HL-60/S4 treated with phorbol 12-myristate 13-acetate at 8.2 ng/mL for 4 days and 3 days (cell line): ENCODE measurements around the gene RAB3C.
"Not testable (repeated sequence)": the region's sequence is repeated elsewhere in the genome, so short reads cannot be mapped to it uniquely, and the experiment has no call there.

ENCODE experiments used
- in situ Hi-C: fragments of 300-500 bp; cut with MboI; formaldehyde crosslinking; loops from 2 replicates; pipeline ENCODE4 v1.15.0; 2022; ENCODE audit warnings: low sequenced_read_pairs

The RAB3C gene

DNA sequence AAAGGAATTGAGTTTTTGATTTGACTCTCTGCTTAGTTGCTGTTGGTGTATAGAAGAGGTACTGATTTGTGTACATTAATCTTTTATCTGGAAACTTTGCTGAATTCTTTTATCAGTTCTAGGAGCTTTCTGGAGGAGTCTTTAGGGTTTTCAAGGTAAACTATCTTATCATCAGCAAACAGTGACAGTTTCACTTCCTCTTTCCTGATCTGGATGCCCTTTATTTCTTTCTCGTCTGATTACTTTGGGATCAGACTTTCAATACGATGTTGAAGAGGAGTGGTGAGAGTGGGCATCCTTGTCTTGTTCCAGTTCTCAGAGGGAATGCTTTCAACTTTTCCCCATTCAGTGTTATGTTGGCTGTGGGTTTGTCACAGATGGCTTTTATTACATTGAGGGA lies 17.7 kb downstream of the RAB3C start:
- in situ Hi-C loops = not testable (repeated sequence)

DNA sequence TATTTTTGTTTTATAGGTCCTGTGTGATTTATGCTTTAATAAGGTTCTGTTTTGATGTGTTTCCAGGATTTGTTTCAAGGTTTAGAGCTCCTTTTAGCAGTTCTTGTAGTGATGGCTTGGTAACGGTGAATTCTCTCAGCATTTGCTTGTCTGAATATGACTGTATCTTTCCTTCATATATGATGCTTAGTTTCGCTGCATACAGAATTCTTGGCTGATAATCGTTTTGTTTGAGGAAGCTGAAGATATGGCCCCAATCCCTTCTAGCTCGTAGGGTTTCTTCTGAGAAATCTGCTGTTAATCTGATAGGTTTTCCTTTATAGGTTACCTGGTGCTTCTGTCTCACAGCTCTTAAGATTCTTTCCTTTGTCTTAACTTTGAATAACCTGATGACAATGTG lies 20.0 kb downstream of the RAB3C start:
- in situ Hi-C loops = not testable (repeated sequence)

DNA sequence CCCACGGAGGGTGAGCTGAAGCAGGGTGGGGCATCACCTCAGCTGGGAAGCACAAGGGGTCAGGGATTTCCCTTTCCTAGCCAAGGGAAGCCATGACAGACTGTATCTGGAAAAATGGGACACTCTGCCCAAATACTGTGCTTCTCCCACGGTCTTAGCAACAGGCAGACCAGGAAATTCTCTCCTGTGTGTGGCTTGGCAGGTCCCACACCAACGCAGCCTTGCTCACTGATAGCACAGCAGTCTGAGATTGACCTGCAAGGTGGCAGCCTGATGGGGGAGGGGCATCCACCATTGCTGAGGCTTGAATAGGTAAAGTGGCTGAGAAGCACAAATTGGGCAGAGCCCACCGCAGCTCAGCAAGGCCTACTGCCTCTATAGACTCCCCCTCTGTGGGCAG lies 23.2 kb downstream of the RAB3C start:
- in situ Hi-C loops = no loop called here

DNA sequence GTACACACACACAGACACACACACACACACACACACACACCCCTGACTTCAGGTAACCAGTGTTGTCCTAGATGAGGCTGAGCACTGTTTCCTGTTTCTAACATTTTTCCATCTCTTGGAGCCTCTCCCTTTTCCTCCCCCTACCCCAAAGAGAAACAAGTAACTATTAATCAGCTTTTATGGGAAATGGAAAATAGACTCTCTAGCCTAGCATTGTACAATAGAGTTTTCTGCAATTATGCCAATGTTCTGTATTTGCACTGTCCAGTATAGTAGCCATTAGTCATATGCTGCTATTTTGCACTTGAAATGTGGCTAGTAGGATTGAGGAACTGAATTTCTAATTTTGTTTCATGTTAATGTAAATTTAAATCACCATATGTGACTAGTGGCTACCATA lies 33.1 kb downstream of the RAB3C start:
- in situ Hi-C loops = no loop called here

DNA sequence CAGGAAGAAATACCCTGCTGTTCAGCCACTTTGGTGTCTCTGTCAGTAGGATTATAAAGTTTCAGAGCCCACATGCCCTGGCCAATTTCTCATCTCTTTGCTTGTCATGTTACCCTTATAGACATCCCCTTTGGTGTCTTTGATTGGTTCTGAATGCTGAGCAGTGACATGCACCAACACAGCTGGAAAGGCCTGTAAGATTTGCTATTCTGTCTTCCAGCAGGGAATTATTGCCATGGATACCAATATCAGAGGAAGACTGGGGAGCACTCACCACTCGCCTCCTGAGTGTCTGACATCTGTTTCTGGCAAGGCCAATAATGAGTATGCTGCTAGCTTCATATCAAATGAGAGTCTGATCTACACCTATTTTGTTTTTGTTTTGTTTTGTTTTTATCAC lies 34.4 kb downstream of the RAB3C start:
- in situ Hi-C loops = no loop called here

DNA sequence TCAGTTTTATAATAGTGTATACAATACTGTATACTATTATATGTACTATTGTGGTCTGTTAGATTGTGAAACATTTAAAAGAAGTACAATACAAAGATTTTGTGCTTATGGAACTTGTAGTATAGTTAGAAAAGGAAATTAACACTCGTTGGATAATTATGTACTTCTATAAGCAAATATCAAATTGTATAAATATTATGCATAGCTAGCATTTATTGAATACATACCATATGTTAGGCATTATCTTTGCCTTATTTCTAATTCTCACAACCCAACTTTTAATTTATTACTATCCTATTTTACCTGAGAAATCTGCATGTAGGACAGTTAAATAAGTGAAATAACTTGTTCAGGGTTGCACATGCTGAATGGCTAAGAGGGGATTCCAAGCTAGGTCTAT lies 37.5 kb downstream of the RAB3C start:
- in situ Hi-C loops = no loop called here

GRCh38 chr5:58622936-58623871 lies 40.3 kb downstream of the RAB3C start:
- in situ Hi-C loops = no loop called here

- in situ Hi-C loops = no loop called here
Measured at GRCh38 chr5:58628626-58629025, 45.8 kb downstream of the RAB3C start.

- in situ Hi-C loops = no loop called here
Measured at GRCh38 chr5:58629271-58630159, 46.6 kb downstream of the RAB3C start.

DNA sequence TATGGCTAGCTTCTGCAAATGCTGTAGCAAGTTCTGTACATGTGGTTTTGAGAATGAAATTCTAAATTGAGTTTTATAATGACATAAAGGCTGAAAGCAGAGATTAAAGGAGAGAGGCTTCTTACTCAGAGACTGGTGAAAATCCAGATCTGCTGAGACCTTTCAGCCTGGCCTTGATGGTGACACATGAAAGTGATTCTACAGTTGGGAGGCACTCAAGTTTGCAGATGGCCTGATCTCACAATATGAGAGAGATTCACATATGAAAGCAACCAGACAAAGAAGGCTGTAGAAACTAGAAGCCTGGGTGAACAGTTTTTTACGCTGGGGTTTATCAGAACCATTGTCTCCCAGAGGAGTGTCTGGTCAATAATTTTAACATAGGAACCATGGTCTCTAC lies 49.0 kb downstream of the RAB3C start:
- in situ Hi-C loops = no loop called here

DNA sequence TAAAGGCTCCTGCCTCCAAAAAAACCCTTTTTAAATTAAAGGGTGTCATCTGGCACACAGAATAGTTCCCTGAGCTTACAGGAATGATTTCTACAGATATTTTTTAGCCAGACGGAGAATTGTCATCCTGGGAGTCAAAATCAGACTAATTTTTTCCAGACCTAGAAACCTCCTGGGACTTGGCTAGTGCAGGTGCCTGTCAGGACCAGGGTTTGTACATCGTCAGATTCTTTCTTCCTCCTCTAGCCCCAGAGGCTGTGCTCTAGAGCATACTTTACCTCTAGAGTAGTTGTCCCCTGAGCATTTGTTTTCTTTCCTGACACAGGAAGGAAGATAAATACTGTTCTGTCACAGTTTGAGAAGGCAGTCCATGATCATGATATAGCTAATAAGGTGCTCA lies 52.5 kb downstream of the RAB3C start:
- in situ Hi-C loops = no loop called here

- in situ Hi-C loops = no loop called here
Measured at GRCh38 chr5:58640011-58640410, 57.1 kb downstream of the RAB3C start.

- in situ Hi-C loops = no loop called here
Measured at GRCh38 chr5:58641533-58641932, 58.7 kb downstream of the RAB3C start.

DNA sequence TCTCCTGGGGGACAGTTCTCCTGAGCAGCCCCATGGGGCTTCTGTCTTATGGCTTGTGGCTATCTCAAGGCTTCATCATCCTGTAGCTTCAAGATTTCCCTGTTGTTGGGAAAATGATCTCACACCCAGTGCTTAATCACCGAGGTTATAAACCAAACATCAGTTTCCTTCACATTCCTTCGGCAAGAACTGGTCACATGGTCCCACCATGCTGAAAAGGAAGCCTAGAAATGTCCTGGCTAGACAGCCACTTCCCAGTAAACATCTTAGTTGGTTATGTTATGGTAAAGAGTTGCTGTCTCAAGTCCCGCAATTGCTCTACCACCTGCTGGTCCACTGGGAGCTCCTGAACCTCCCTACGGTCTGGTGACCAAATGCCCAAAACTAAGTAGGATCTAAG lies 66.0 kb downstream of the RAB3C start:
- in situ Hi-C loops = no loop called here

DNA sequence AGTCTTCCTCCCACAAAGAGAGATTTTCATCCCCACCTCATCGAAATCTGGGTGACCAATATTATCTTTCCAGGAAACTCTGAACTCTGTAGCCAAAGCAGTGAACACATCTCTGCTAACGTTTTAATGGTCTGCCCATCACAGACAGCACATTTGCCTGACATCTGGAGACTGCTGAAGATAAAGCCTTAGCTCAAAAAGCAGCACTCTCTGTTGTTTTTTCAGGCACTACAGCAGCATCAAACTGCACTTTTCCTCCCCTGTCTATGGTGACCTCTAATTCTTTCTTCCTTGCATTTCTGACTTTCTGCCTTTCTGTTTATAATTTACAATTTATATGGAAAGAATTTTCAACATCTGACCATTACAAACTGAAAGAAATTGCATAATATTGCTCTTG lies 66.8 kb downstream of the RAB3C start:
- in situ Hi-C loops = no loop called here

- in situ Hi-C loops = no loop called here
Measured at GRCh38 chr5:58653521-58653920, 70.6 kb downstream of the RAB3C start.

- in situ Hi-C loops = no loop called here
Measured at GRCh38 chr5:58666141-58666540, 83.3 kb downstream of the RAB3C start.

- in situ Hi-C loops = no loop called here
Measured at GRCh38 chr5:58666598-58667581, 84.0 kb downstream of the RAB3C start.

DNA sequence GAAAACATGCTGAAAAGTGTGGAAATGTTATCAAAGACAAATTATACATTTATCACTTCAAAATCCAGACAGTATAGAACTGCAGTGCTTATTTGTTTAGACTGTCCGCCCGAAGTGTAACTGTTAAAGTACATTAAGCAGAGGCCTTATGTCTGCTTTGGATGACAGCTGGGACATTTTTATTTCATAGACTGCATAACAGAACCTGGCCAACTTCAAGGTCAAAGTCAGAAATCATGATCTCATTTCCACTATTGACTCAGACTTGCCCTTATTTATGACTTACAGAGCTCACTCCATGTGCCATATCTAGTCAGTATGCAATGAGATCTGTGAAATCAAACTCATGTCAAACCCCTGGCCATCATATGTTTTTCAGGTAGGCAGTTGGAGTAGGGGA lies 87.7 kb downstream of the RAB3C start:
- in situ Hi-C loops = no loop called here

DNA sequence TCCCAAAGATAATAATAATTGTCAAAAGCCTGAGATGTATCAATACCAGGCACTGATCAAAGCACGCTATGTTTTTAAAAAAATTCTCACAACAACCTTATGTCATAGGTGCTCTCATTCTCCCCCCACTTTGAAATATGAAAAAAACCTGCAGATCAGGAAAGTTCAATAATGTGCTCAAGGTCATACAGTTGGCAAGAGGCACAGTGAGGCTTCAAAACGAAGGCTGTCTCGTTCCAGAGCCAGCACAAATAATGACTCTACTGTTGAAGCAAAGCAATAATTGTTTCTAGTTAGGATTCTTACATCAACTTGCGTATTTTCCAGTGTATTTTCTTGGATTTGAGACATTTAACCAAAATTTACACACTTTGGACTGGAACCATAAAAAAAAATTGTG lies 88.3 kb downstream of the RAB3C start:
- in situ Hi-C loops = no loop called here

GRCh38 chr5:58672521-58672920 lies 89.6 kb downstream of the RAB3C start:
- in situ Hi-C loops = no loop called here
